Activated naive CD4-positive, alpha-beta T cell treated with anti-CD3 and anti-CD28 coated beads, Interleukin-2, amount 10 ng/mL, durations not matched to agents 5 hours and 36 hours (primary cell): ENCODE measurements around the gene HES2. TPM values are rescaled to one million over a fixed set of nuclear protein-coding genes. Genes with fewer than 3 reads are reported as not detected.

Experiments used
- microRNA-seq: library from miRNA; unstranded; fragments of <30 nt; microRNA quantifications from one replicate; pipeline ENCODE4 v1.2.0, GENCODE V29; 2022; ENCODE audit warnings: borderline microRNAs expressed, borderline replicate concordance
- total RNA-seq, 2 experiments: library from RNA; stranded (reverse); gene quantifications; one replicate each; pipeline ENCODE4 v1.2.3, GENCODE V29; 2021

The HES2 gene, protein sequence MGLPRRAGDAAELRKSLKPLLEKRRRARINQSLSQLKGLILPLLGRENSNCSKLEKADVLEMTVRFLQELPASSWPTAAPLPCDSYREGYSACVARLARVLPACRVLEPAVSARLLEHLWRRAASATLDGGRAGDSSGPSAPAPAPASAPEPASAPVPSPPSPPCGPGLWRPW
- under 1 TPM; 0.12 to 0.35 TPM for total RNA-seq

DNA sequence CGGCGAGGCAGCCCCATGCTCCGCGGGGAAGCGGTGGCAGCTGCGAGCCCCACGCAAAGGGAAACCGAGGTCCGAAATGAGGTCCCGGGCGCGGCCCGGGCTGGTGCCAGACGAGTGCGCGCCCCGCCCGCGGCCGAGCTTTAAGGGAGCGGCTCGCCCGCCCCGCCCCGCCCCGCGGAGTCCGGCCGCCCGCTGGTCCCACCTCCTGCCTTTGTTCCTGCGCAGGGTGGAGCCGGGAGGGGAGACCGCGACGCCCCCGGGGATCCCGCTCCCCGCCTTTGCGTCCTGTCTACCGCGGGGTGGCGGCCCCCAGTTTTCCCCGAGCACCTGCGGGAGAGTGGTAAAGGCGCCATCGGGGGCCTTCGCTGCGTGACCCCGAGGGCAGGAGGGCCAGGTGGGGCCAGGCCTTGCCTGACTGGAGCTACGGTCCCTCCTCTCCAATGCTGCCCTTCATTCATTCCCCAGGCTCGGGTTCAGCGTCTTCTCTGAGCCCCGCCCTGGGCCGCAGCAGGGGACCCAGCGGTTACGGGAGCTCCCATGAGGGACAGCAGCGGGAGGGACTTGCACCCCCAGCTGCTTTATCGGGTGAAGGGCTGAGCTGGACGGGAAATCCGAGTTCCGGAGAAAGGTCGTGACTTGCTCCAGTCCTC lies at the start of gene HES2:
Gene HES2, minus strand, starts transcription at position 116 of the 650 bp plus-strand sequence. Its CDS starts 99 bp downstream, at position 17.

DNA sequence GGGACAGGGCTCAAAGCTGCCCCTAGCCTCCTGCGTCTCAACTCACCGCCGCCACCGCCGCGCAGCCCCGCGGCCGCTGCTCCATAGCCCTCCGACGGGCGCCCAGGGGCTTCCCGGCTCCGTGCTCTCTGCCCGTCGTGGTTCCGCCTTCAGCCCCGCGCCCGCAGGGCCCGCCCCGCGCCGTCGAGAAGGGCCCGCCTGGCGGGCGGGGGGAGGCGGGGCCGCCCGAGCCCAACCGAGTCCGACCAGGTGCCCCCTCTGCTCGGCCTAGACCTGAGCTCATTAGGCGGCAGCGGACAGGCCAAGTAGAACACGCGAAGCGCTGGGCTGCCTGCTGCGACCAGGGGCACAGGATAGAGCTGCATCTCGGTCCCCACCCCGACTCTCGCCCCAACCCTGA lies 46.3 kb upstream of the HES2 start, which contains the start of gene TNFRSF25:
Gene TNFRSF25, minus strand, starts transcription at position 151 of the 400 bp plus-strand sequence. Its CDS starts 66 bp downstream, at position 85.

DNA sequence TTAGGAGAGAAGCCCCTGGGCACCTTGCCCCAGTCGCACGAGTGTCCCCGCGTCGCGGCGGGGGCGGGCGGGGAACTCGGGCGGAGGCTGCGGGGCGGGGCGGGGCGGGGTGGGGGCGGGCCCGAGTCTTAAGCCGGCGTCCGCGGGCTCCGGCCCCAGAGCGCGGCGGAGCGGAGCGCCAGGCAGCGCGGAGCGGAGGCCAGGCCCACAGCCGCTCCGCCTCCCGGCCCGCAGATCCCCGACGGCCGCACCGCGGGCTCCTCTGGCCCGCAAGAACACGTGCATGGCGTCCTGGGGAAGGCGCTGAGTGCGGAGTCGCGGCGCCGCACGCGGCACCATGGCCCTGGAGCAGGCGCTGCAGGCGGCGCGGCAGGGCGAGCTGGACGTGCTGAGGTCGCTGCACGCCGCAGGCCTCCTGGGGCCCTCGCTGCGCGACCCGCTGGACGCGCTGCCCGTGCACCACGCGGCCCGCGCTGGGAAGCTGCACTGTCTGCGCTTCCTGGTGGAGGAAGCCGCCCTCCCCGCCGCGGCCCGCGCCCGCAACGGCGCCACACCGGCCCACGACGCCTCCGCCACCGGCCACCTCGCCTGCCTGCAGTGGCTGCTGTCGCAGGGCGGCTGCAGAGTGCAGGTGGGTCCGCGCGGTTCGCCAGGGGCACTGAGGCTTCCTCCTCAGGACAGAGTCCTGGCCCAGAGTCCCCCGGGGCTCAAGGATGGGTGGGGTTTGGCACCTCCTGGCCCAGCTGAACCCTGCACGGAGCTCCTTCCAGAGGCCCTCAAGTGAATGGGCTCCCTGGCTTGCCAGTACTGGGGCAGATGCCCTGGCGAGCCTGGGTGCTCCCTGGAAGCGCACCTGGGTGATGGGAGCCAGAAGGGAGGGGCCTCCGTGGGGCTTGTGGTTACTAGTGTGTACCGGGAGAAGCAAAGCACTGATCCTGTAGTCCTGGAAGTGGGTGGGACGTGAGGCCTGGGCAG lies 5.2 kb upstream of the HES2 start, which contains the start of gene ESPN:
Gene ESPN, plus strand, starts transcription at position 158 of the 975 bp plus-strand sequence. Its CDS starts 180 bp downstream, at position 338.

DNA sequence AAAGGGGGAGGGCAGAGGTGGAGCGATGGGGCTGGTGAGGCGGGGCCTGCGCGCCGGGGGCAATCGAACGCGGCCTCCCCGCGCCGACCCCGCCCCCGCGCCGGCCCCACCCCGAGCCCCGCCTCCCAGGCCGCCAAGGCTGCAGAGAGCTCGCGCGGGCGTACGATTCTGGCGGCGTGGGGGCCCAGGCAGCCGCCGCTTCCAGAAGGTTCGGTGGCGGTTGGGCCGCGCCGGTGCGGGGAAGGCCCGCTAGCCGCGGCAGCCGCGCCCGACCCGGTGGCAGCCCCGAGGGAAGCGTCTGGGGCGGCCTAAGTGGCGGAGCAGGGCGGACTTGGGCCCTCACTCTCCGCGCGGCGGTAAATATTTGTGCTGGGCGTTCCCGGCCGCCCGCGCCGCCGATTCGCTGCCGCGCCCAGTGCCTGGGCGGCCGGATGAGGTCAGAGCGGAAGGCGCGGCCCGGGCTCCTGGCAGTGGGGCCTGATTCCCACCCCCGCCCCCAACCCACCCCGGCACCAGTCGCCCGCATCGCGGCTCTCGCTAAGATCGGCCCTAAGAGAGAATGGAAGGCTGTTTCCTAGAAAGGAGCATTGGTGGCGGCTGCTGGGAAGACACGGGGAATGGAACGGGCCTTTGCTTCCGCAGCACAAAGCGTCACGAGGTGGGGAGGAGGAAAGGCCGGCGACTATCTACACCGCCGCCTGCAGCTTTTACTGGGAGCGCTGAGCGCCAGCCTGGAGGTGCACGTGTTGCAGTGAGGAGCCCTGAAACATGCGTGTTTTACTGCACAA lies 26.1 kb downstream of the HES2 start, which contains the start of gene ACOT7:
Gene ACOT7, minus strand, starts transcription at position 368 of the 788 bp plus-strand sequence. CDS start 368 bp downstream, outside the sequence.

Small RNAs within 50 kb of the gene (microRNA-seq; reads per million reads assigned to microRNA genes)
- gene MIR4252 = not detected

Other genes starting within 250 kb of the HES2 start
- gene CHD5, start 239.6 kb downstream of the HES2 start, total RNA-seq = under 1 TPM; 0.02 to 0.10 TPM
- gene RPL22, start 220.3 kb downstream of the HES2 start, total RNA-seq = 100 to 1,000 TPM; 481 to 567 TPM
- 1 to 10 TPM; 3.8 to 4.4 TPM for gene RNF207, start 213.8 kb downstream of the HES2 start, total RNA-seq
- 10 to 100 TPM; 35.9 to 39.0 TPM for gene ICMT, start 184.0 kb downstream of the HES2 start, total RNA-seq
- gene HES3, start 175.7 kb downstream of the HES2 start, total RNA-seq = not detected
- gene GPR153, start 158.8 kb downstream of the HES2 start, total RNA-seq = 1 to 10 TPM; 1.2 TPM
- 10 to 100 TPM; 51.0 to 52.9 TPM for gene ACOT7, start 26.2 kb downstream of the HES2 start, total RNA-seq
- 1 to 10 TPM; 1.2 to 1.4 TPM for gene ESPN, start 4.9 kb upstream of the HES2 start, total RNA-seq
- 100 to 1,000 TPM; 121 to 122 TPM for gene TNFRSF25, start 46.3 kb upstream of the HES2 start, total RNA-seq
- gene PLEKHG5, start 71.7 kb upstream of the HES2 start, total RNA-seq = 1 to 10 TPM; 3.6 to 4.1 TPM
- gene NOL9, start 134.6 kb upstream of the HES2 start, total RNA-seq = 10 to 100 TPM; 49.0 to 51.9 TPM
- not detected for gene TAS1R1, start 135.4 kb upstream of the HES2 start, total RNA-seq
- gene ZBTB48, start 160.1 kb upstream of the HES2 start, total RNA-seq = 10 to 100 TPM; 34.3 to 39.2 TPM
- 10 to 100 TPM; 24.5 to 25.4 TPM for gene KLHL21, start 182.9 kb upstream of the HES2 start, total RNA-seq
- gene PHF13, start 193.8 kb upstream of the HES2 start, total RNA-seq = 10 to 100 TPM; 14.5 to 15.0 TPM
- gene THAP3, start 204.9 kb upstream of the HES2 start, total RNA-seq = 10 to 100 TPM; 17.1 to 19.2 TPM